SU-DHL-6 (cell line): ENCODE measurements around the gene RNF114.

Source experiments
- H2AFZ ChIP-seq: fragments of 200-600 bp; sonication (generic); 2 replicates; pipeline ENCODE4 v1.6.1; 2014; ENCODE audit warnings: low read depth, mild to moderate bottlenecking, moderate library complexity, mixed read lengths, antibody characterized with exemption, low read length; ENCODE audit not compliant: severe bottlenecking
- H3F3A ChIP-seq: fragments of 200-600 bp; shearing (Covaris generic); 2 replicates; pipeline ENCODE4 v1.6.0; 2016; ENCODE audit warnings: antibody characterized with exemption, mild to moderate bottlenecking; ENCODE audit not compliant: insufficient read depth
- H3K27ac ChIP-seq: fragments of 200-600 bp; sonication (generic); 2 replicates; pipeline ENCODE4 v1.5.1; 2016; ENCODE audit warnings: low read depth, mild to moderate bottlenecking, low read length, moderate library complexity, mixed read lengths
- H3K27me3 ChIP-seq: fragments of 200-600 bp; sonication (generic), shearing (Covaris generic); 2 replicates; pipeline ENCODE4 v1.6.0; 2014; ENCODE audit warnings: mild to moderate bottlenecking, low read length
- H3K36me3 ChIP-seq: fragments of 200-600 bp; sonication (generic); 2 replicates; pipeline ENCODE4 v1.6.1; 2014; ENCODE audit warnings: mild to moderate bottlenecking, low read length, mixed read lengths
- H3K4me2 ChIP-seq: fragments of 300-600, 200-600 bp; shearing (Covaris generic), sonication (generic); 2 replicates; pipeline ENCODE4 v1.6.0; 2014; ENCODE audit warnings: low read length, low read depth, mild to moderate bottlenecking; ENCODE audit not compliant: poor library complexity, severe bottlenecking
- H3K4me3 ChIP-seq: fragments of 200-600 bp; sonication (generic); 2 replicates; pipeline ENCODE4 v1.5.1; 2014; ENCODE audit warnings: antibody characterized with exemption, low read length, mild to moderate bottlenecking, mixed read lengths; ENCODE audit not compliant: insufficient read depth, poor library complexity, severe bottlenecking
- H3K79me2 ChIP-seq: fragments of 200-600 bp; sonication (generic); 2 replicates; pipeline ENCODE4 v1.6.1; 2014; ENCODE audit warnings: mild to moderate bottlenecking, low read length, moderate library complexity; ENCODE audit not compliant: insufficient read depth
- H3K9ac ChIP-seq: fragments of 200-600 bp; sonication (generic); 2 replicates; pipeline ENCODE4 v1.7.0; 2014; ENCODE audit warnings: mild to moderate bottlenecking, low read length
- H3K9me2 ChIP-seq: fragments of 200-600 bp; sonication (generic); replicated peaks from 2 replicates; pipeline ENCODE4 v1.6.1; 2014; ENCODE audit warnings: low read length; ENCODE audit not compliant: insufficient read depth
- H3K9me3 ChIP-seq: fragments of 200-600 bp; sonication (generic); 2 replicates; pipeline ENCODE4 v1.6.1; 2014; ENCODE audit warnings: low read length, mixed read lengths; ENCODE audit not compliant: insufficient read depth
- H4K20me1 ChIP-seq: fragments of 200-600 bp; sonication (generic); 2 replicates; pipeline ENCODE4 v1.6.1; 2014; ENCODE audit warnings: low read depth, mild to moderate bottlenecking, antibody characterized with exemption, low read length, moderate library complexity, mixed read lengths
- EZH2phosphoT487 ChIP-seq: fragments of 200-600 bp; sonication (generic), shearing (Covaris generic); conservative IDR thresholded peaks from 2 replicates; pipeline ENCODE4 v1.6.1; 2018; ENCODE audit warnings: mild to moderate bottlenecking, antibody characterized with exemption, low read length, moderate library complexity, mixed read lengths
- TF ChIP-seq, protein P1 (sequence below): fragments of 200-600 bp; sonication (generic); IDR thresholded peaks from one replicate; pipeline ENCODE4 v1.5.1; 2017; ENCODE audit warnings: antibody characterized with exemption, mild to moderate bottlenecking, low read length, moderate library complexity; ENCODE audit not compliant: insufficient read depth, poor library complexity, severe bottlenecking

The RNF114 gene

DNA sequence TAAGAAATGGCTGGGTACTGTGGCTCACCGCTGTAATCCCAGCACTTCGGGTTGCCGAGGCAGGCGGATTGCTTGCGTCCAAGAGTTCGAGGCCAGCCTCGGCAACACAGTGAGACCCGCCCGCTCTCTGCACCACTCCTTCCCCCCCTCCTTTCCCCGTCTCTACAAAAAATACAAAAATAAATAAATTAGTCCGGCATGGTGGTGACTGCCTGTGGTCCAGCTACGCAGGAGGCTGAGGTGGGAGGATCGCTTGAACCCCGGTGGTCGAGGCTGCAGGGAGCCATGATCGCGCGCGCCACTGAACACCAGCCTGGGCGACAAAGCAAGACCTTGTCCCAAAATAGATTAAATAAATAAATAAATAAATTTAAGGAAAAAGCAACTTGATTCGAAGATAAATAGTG, 448 bp upstream of the RNF114 start:
- Histone ChIP-seq H3F3A (peaks cover 25% of the 10 kb centered on the region), H3K9ac (peak overlapping the region; percentile 48), H3K4me3 (peak overlapping the region; percentile 95), H3K9me2 (no peaks in the 10 kb centered on the region), H3K36me3 (no peaks in the 10 kb centered on the region), H3K79me2 (peaks cover 42% of the 10 kb centered on the region), H3K9me3 (no peaks in the 10 kb centered on the region), H2AFZ (peak overlapping the region; percentile 100), H3K27ac (peak overlapping the region; percentile 49), H3K4me2 (peak overlapping the region; percentile 92), H3K27me3 (no peaks in the 10 kb centered on the region), H4K20me1 (no peaks in the 10 kb centered on the region)
- TF ChIP-seq, protein P1, sequence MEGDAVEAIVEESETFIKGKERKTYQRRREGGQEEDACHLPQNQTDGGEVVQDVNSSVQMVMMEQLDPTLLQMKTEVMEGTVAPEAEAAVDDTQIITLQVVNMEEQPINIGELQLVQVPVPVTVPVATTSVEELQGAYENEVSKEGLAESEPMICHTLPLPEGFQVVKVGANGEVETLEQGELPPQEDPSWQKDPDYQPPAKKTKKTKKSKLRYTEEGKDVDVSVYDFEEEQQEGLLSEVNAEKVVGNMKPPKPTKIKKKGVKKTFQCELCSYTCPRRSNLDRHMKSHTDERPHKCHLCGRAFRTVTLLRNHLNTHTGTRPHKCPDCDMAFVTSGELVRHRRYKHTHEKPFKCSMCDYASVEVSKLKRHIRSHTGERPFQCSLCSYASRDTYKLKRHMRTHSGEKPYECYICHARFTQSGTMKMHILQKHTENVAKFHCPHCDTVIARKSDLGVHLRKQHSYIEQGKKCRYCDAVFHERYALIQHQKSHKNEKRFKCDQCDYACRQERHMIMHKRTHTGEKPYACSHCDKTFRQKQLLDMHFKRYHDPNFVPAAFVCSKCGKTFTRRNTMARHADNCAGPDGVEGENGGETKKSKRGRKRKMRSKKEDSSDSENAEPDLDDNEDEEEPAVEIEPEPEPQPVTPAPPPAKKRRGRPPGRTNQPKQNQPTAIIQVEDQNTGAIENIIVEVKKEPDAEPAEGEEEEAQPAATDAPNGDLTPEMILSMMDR, result no peak

DNA sequence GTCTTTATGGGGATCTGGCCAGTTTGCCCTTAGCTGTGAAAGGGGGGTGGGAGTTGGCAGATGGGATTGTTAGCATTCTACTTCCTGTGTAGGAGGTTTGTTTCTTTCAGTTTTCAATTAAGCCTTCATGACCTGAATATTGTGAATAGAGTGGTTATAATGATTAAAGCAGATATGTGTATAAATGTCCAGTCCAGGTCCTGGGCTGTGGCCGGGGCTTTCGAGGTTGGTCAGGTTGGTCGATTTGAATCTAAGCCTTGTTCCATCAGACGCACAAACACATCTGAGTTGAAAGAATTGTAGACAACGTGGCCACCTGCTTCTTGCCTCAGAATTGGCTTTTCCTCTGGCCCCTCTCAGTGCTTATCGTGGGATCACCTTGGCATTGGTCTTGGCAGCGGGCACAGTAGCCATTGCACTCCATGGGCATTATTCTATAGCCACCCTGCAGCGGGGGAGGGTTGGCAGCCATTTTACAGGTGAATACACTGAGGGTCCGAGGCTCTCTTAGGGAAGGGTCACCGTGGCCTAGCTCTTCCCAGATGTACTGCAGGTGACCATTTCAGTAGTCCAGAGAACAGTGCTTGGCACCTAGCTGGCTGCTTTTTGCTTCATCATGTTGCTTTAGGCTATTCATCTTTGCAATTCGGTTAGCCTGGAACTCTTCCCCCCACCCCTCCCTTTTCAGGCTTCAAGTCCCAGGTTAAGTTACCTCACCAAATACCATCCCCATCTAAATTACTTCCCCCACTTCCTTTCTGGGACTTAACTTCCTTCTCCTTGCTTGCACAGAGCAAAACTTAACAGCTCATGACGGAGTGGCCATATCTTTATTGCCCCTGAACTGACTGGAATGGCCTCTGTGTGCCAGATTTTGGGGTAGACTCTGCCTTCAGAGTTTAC, 1.1 kb downstream of the RNF114 start:
- peaks cover 25% of the 10 kb centered on the region for H3F3A ChIP-seq
- H4K20me1 ChIP-seq, result no peaks in the 10 kb centered on the region
- no peaks in the 10 kb centered on the region for H3K27me3 ChIP-seq
- no peak for TF ChIP-seq EZH2phosphoT487
- TF ChIP-seq, protein P1, result no peak
- peak overlapping the region; percentile 34 for H3K27ac ChIP-seq
- no peak overlapping the region for H2AFZ ChIP-seq
- H3K79me2 ChIP-seq, result peaks cover 55% of the 10 kb centered on the region
- peak overlapping the region; percentile 95 for H3K4me3 ChIP-seq
- no peaks in the 10 kb centered on the region for H3K36me3 ChIP-seq
- H3K9ac ChIP-seq, result peak overlapping the region; percentile 89
- no peaks in the 10 kb centered on the region for H3K9me3 ChIP-seq
- H3K4me2 ChIP-seq, result peak overlapping the region; percentile 72
- H3K9me2 ChIP-seq, result no peaks in the 10 kb centered on the region

DNA sequence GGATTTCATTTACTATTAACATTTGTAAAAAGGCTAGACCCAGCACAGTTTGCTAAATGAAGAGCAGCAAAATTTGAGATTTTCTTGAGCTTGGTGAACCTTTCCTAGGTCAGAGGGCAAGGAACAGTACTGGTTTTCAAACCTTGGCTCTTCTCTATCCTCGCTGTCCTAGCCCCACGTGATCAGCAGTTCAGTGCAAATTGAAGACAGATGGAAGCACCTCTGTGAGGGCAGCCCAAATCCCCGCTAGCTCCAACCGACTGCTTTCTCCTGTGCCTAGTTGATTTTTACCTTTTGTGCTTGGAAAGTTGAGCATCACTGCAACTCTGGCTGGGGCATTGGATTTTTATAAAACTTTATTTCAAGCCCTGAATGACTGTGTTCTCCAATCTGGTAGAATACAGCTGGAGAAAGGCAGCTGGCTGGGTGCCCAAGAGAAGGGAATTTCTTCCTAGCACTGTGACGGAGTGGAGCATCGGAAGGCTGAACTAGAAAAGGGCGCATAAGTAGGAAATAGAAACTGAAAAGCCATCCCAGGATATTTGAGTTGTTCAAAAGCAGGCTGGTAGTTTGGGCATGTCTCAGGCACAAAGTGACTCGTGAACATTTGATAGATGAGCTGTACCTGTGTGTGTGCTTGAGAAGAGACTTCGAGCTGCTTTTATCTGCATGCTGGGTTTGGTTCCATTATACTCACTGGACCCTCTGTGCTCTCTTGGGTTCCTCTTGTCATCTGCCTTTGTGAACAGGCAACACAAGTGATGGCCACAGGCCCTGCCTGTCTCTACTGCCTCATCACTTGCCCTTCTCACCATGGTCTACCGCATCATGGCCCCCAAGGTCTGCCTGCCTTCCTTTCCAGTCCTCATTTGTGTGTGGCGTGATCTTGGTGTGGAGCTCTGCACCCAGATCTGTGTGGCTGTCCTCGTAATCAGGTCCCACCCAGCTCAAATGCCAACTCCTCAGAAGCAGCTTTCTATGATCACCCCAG, 2.3 kb downstream of the RNF114 start:
- H3K36me3 ChIP-seq, result peaks cover 3% of the 10 kb centered on the region; the same call in 1 of the 2 replicates

More for the DNA sequence above, 2.3 kb downstream of the RNF114 start:
- no peak overlapping the region for H3K27ac ChIP-seq
- H4K20me1 ChIP-seq, result no peaks in the 10 kb centered on the region
- peaks cover 55% of the 10 kb centered on the region for H3K79me2 ChIP-seq
- no peaks in the 10 kb centered on the region for H3K9me3 ChIP-seq
- no peak overlapping the region for H2AFZ ChIP-seq
- no peak for TF ChIP-seq EZH2phosphoT487
- TF ChIP-seq, protein P1, result no peak
- H3K4me3 ChIP-seq, result no peak overlapping the region
- peaks cover 24% of the 10 kb centered on the region for H3F3A ChIP-seq
- no peaks in the 10 kb centered on the region for H3K9me2 ChIP-seq
- no peaks in the 10 kb centered on the region for H3K27me3 ChIP-seq
- H3K9ac ChIP-seq, result peak overlapping the region; percentile 89; the same call in 1 of the 2 replicates
- H3K4me2 ChIP-seq, result peak overlapping the region; percentile 72
